Nephron progenitor cell (in vitro differentiated cells): ENCODE data around the gene ZMIZ1.

Experiments used
- DNase-seq: peaks from one replicate; pipeline ENCODE4 v3.0.0; 2021
- H3K27ac Mint-ChIP-seq: 2 replicates; pipeline ENCODE4 v1.8.0; 2021; ENCODE audit warnings: mild to moderate bottlenecking, moderate library complexity, mixed read lengths
- H3K27me3 Mint-ChIP-seq: 2 replicates; pipeline ENCODE4 v1.8.0; 2021; ENCODE audit warnings: mild to moderate bottlenecking, low read depth, mixed read lengths; ENCODE audit not compliant: poor library complexity
- H3K36me3 Mint-ChIP-seq: 2 replicates; pipeline ENCODE4 v1.8.0; 2021; ENCODE audit warnings: low read depth, mixed read lengths
- H3K4me1 Mint-ChIP-seq: 2 replicates; pipeline ENCODE4 v1.8.0; 2021; ENCODE audit warnings: mixed read lengths
- H3K4me3 Mint-ChIP-seq: 2 replicates; pipeline ENCODE4 v1.8.0; 2021; ENCODE audit warnings: mild to moderate bottlenecking, moderate library complexity, mixed read lengths
- H3K9me3 Mint-ChIP-seq: 2 replicates; pipeline ENCODE4 v1.8.0; 2021; ENCODE audit warnings: mild to moderate bottlenecking, moderate library complexity, mixed read lengths
- TF ChIP-seq, protein P1 (sequence below): fragments of 200-600 bp; sonication (generic); IDR thresholded peaks from 2 replicates; pipeline ENCODE4 v1.5.0; 2021; ENCODE audit warnings: antibody characterized with exemption

Gene ZMIZ1

DNA sequence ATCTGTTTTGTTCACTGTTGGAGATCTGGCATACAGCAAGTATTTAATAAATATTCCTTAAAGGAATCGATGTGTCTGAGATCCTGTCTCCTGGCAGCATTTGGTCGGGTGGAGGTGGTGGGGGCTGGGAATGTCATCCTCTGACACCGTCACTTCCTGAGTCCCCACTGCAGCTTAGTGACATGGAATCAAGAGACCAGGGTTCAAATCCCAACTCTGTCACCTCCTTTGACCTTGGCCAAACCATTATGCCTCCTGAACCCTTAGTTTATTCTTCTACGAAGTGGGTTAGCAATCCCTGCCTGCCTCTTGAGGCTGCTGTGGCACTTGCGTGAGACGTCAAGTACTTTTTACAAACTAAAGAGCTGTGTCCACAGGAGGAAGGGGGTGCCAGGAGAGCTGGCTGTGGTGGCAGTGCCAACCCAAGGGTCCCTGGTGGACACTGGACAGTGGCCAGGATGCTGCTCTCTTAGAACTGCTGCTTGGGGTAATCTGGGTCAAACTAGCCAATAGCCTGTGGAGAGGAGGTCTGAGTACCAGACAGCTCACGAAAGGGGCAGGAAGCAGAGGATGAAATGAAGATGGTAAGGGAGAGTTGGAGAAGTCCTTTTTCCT lies 8.0 kb upstream of the ZMIZ1 start:
- TF ChIP-seq, protein P1, sequence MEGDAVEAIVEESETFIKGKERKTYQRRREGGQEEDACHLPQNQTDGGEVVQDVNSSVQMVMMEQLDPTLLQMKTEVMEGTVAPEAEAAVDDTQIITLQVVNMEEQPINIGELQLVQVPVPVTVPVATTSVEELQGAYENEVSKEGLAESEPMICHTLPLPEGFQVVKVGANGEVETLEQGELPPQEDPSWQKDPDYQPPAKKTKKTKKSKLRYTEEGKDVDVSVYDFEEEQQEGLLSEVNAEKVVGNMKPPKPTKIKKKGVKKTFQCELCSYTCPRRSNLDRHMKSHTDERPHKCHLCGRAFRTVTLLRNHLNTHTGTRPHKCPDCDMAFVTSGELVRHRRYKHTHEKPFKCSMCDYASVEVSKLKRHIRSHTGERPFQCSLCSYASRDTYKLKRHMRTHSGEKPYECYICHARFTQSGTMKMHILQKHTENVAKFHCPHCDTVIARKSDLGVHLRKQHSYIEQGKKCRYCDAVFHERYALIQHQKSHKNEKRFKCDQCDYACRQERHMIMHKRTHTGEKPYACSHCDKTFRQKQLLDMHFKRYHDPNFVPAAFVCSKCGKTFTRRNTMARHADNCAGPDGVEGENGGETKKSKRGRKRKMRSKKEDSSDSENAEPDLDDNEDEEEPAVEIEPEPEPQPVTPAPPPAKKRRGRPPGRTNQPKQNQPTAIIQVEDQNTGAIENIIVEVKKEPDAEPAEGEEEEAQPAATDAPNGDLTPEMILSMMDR: no peak
- Mint-ChIP-seq H3K27me3 (peaks cover 13% of the 10 kb centered on the region), H3K9me3 (no peaks in the 10 kb centered on the region), H3K4me3 (no peak overlapping the region), H3K4me1 (peaks cover 55% of the 10 kb centered on the region), H3K36me3 (no peaks in the 10 kb centered on the region), H3K27ac (no peak overlapping the region)
- DNase-seq: no peak

DNA sequence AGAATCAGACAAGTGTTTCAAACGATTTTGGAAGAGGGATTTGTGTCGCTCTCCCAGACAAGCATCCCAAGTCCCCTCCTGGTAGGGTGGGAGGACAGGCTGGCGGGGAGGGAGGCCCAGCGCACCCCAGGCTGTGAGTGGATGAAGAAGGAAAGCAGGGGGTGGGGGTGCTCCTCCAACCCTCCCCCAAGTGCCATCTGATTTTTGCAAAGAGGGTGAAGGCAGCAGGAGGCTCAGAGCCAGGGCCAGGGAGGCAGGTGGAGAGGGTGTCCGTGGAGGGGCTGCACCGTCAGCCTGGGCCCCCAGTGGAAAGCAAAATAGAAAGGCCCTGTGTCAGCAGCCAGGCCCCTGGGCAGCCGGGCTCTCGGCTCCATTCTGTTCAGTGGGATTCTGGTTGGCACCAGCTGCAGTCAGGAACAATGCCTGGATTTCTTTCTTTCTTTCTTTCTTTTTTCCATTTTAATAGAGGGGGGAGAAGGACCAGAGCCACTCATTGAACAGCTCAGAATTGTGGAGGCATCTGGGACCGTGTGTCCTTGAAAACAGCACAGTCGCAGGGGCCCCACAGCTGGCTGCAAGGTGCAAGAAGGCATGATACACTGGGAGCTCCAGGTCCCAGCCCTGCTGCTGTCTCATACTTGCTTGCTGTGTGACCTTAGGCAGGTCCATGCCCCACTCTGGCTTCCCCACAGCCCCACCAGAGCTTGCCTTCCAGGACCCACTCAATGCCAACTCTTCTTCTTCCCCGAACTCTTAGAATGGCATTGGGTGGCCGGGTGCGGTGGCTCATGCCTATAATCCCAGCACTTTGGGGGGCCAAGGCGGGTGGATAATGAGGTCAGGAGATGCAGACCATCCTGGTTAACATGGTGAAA lies 7.1 kb upstream of the ZMIZ1 start:
- Mint-ChIP-seq H3K9me3 (no peaks in the 10 kb centered on the region), H3K27ac (no peak overlapping the region), H3K36me3 (no peaks in the 10 kb centered on the region), H3K4me1 (peaks cover 59% of the 10 kb centered on the region), H3K4me3 (no peak overlapping the region), H3K27me3 (peaks cover 13% of the 10 kb centered on the region)
- TF ChIP-seq, protein P1: no peak
- no peak for DNase-seq

DNA sequence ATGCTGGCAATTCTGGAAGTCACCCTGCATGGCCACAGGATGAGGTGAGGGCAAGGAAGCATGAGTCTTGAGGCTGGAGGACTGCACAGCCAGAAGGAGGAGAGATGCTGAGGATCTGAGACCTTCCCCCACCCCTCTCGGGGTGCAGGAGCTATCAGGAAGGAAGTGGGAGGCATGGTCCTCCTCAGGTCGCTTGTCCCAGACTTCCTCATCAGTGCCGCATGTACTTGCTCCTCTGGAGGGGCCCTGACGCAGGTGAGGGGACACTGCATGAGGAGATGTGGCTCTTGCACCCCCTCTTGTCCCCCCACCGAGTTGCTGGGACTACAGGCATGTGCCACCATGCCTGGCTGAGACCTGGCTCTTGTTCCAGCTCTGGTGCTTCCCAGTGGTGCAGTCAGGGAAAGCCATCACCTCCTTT lies 5.7 kb upstream of the ZMIZ1 start:
- H3K27ac Mint-ChIP-seq: no peak overlapping the region
- H3K4me1 Mint-ChIP-seq: peaks cover 60% of the 10 kb centered on the region
- H3K4me3 Mint-ChIP-seq: no peak overlapping the region
- H3K9me3 Mint-ChIP-seq: no peaks in the 10 kb centered on the region
- no peaks in the 10 kb centered on the region for H3K36me3 Mint-ChIP-seq
- TF ChIP-seq, protein P1: no peak
- H3K27me3 Mint-ChIP-seq: peaks cover 9% of the 10 kb centered on the region
- DNase-seq: no peak

DNA sequence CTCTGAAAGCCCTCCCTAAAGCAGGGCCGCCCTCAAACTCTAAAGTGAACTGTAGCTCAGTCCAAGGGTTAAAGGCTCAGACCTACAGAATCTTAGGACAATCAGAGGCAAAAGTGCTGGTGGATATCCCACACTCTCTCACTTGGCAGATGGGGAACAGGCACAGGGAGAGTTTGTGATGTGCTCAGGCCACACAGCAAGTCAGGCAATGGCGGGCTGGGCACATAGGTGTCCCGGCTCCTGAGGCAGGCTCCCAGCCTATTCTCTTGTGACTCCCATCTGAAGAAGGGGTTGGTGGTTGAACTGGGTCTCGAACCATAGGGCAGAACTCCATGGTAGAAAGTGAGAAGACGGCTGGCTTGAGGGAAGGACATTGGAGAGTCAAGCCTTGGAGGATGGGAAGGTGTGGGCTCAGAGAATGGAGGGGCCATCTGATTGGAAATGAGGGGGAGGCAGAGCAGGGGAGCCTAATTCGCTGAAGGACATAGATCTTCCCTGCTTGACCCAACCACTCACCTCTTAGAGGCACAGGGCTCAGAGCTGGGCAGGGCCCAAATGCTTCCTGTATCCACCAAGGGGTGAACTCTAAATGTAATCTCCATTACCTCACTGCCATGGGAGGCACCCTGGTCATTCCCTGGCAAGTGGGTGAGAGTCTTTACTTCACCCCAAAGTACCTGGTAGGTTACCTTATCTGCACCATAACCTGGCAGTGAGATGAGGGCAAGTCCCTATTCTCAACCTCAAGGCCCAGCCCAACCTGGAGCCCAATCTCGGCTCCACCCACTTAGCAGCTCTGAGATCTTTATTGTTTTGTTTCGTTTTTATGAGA lies 4.9 kb upstream of the ZMIZ1 start:
- Mint-ChIP-seq H3K27ac (no peak overlapping the region), H3K4me1 (peaks cover 60% of the 10 kb centered on the region), H3K9me3 (no peaks in the 10 kb centered on the region), H3K27me3 (peaks cover 9% of the 10 kb centered on the region), H3K36me3 (no peaks in the 10 kb centered on the region), H3K4me3 (no peak overlapping the region)
- TF ChIP-seq, protein P1: no peak
- DNase-seq: no peak

DNA sequence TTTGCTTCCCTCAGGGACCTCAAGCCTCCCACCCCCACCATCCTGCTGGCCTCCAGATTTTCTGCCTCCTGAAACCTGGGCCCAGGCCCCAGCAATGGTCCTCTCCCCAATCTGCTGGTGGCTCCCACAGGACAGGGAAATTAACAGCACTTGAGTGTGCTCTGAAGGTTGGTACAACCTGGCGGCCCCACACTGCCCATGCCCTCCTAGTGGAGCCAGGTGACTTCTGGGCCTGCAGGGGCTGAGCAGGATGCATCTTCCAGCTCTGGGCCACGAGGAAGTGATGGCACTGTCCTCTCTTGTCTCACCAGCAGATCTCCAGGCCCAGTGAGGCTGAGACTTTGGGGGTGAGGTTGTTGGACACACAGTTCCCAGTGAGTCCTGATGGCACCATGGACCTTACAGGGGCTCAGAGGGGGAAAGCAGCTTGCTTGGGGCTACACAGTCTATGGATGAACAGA lies 3.6 kb upstream of the ZMIZ1 start:
- Mint-ChIP-seq H3K4me1 (peaks cover 60% of the 10 kb centered on the region), H3K27me3 (peaks cover 9% of the 10 kb centered on the region), H3K4me3 (no peak overlapping the region), H3K36me3 (no peaks in the 10 kb centered on the region), H3K9me3 (no peaks in the 10 kb centered on the region), H3K27ac (no peak overlapping the region)
- no peak for DNase-seq
- TF ChIP-seq, protein P1: no peak
